ENCODE measurements around the gene RUNX1.

- no peak for TF ChIP-seq CTCF (IDR thresholded peaks at IDR 0.05)
- no peak for TF ChIP-seq POLR2A (IDR thresholded peaks at IDR 0.05)
- TF ChIP-seq POLR2AphosphoS5 (IDR thresholded peaks at IDR 0.05): no peak
Observed at GRCh38 chr21:34890470-34890723, 158.7 kb downstream of the RUNX1 start.
